ENCODE data around the gene C1orf146. TPM values are rescaled to one million over a fixed set of nuclear protein-coding genes. Genes with fewer than 3 reads are reported as not detected.

C1orf146 gene, protein sequence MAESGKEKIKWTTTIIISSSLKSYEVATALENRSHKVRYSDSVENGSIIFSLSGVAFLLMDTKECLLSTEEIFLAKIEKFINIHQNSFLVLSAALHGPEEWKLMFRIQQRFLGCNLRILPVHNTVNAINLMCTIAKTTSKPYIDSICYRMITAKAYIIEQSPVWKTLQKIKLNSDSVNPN
- total RNA-seq, result not detected
- 0 reads per million in 2 donors for total RNA-seq

DNA sequence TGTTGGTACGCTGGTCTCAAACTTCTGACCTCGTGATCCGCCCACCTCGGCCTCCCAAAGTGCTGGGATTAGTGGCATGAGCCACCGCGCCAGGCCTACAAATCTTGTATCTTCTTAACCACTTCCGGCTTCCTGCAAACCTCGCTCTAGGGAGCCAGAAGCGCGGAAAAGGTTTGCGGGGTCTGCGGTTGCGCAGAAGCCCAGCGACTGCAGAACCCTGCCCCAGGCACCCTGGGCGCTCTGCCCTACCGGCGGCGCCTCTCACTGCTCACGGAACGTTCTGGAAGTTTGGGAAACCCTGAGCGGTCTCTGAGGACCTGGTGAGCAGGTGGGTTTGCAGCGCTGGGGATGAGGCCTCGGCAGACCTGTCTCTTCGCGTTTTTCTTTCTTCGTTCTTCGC, at the start of gene C1orf146:
TSS of gene C1orf146 (plus strand) at position 195 of the 400 bp plus-strand sequence. CDS start 13,506 bp downstream, outside the sequence.
- DNase-seq, result no peak
- no peak for ATAC-seq
- no peaks in the 10 kb centered on the region for H3K9me3 ChIP-seq (ENCODE audit: control insufficient read depth, low read length, poor library complexity, severe bottlenecking)
- no peaks in the 10 kb centered on the region for H3K36me3 Mint-ChIP-seq (ENCODE audit: low read depth)
- H3K4me1 Mint-ChIP-seq, result no peaks in the 10 kb centered on the region
- H3K27me3 Mint-ChIP-seq, result peaks cover 6% of the 10 kb centered on the region
- no peak within 1 kb of the TSS for H3K4me3 Mint-ChIP-seq
- H3K27ac Mint-ChIP-seq, result no peak within 1 kb of the TSS

DNA sequence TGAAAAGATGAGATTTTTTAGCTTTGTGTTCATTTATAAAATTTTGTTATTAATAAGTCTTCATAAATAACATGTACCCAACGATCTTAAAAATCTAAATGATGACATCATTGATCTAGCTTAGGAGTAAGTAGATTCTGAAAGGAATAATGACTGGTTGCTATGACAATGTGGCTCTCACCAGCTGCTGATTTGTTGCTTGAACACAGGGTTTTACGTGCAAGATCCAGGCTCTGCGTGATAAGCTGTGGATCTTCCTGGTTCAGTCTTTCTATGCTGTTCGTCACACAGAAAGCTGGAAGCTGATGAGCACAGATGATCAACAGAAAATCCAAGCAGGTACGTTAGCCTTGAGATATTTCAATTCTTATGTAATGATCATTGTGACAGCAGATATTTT, 49.1 kb upstream of the C1orf146 start:
- H3K27ac Mint-ChIP-seq, result no peak overlapping the region
- H3K4me1 Mint-ChIP-seq, result no peaks in the 10 kb centered on the region
- ATAC-seq (no peak), DNase-seq (no peak)
- no peaks in the 10 kb centered on the region for H3K36me3 Mint-ChIP-seq (ENCODE audit: low read depth)
- no peak overlapping the region for H3K4me3 Mint-ChIP-seq
- H3K9me3 ChIP-seq (ENCODE audit: control insufficient read depth, low read length, poor library complexity, severe bottlenecking), result no peaks in the 10 kb centered on the region
- no peaks in the 10 kb centered on the region for H3K27me3 Mint-ChIP-seq

DNA sequence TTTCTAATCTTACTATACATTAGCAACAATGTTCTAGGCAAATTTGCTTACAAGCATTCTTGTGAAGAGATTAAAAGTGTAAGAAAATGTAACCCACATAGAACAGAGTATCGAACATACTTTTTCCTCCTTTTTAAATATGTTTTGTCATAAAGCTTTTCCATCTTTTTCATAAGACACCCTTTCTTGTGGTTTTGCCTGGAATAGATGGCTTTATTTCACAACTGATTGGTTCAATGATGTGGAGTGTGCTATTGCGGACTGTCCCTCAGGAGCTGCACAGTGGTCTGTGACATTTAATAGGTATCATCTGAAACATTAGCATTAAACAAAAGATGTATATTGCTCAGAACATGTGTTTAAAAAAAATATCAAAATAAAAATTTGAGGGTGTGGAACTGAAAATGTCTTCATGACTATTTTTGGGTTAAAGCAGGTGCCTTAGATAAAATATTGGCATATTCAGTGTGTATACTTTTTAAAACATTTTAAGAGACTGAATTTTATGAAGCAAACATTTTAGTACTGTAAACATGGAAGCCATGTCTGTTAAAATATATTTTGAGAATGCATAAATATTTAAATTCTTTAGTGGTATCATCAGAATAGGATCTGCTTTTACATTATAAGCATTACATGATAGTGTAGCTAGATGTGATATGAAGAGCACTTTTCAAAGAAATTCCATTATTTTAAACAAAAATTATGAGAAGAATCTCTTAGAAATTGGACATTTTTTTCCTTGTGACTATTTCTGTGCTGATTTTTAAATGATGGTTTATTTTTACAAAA, 48.3 kb upstream of the C1orf146 start:
- H3K27me3 Mint-ChIP-seq, result no peaks in the 10 kb centered on the region
- H3K9me3 ChIP-seq (ENCODE audit: control insufficient read depth, low read length, poor library complexity, severe bottlenecking), result no peaks in the 10 kb centered on the region
- ATAC-seq (no peak), DNase-seq (no peak)
- H3K4me1 Mint-ChIP-seq, result no peaks in the 10 kb centered on the region
- H3K4me3 Mint-ChIP-seq, result no peak overlapping the region
- H3K27ac Mint-ChIP-seq, result no peak overlapping the region
- H3K36me3 Mint-ChIP-seq (ENCODE audit: low read depth), result no peaks in the 10 kb centered on the region

DNA sequence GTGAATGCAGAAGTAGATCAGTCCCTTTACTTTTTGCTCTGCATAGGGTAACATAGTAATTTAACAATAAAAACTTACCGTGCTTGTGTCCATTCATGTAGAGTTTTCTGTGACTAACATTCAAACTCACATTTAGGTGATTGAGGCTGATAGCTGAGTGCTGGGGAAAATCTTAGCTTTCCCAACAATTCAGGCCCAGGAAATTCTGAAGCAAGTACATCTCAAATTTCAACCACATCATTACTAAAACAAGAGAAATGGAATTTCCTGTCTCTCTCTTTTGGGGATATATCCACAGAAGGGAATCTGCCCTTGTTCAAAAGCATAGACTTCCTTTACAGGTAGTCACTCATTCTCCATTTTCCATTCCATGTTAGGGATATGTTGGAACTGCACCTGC, 33.1 kb upstream of the C1orf146 start:
- H3K27me3 Mint-ChIP-seq, result no peaks in the 10 kb centered on the region
- DNase-seq, result no peak
- no peak overlapping the region for H3K27ac Mint-ChIP-seq
- no peak overlapping the region for H3K4me3 Mint-ChIP-seq
- H3K36me3 Mint-ChIP-seq (ENCODE audit: low read depth), result peaks cover 2% of the 10 kb centered on the region
- H3K9me3 ChIP-seq (ENCODE audit: control insufficient read depth, low read length, poor library complexity, severe bottlenecking), result no peaks in the 10 kb centered on the region
- H3K4me1 Mint-ChIP-seq, result no peaks in the 10 kb centered on the region
- ATAC-seq, result no peak

DNA sequence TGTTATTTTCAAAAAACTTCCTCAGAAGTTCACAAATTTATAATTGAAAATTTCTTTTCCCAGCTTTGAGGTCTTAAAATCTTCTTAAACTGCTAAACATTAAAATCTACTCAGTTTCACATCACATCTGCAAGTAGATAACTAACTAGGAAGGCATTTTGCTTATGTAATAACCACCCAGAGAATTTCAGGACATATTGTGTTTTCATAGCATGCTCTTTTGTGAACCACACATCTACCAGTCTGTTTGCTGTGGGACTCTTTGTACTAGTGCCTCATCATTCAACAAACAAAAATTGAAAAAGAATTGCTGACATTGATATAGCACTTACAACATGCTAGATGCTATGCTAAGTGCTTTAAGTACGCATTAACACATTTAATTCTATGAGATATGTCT, 31.6 kb upstream of the C1orf146 start:
- no peak overlapping the region for H3K4me3 Mint-ChIP-seq
- DNase-seq, result no peak
- no peak for ATAC-seq
- no peaks in the 10 kb centered on the region for H3K27me3 Mint-ChIP-seq
- no peaks in the 10 kb centered on the region for H3K9me3 ChIP-seq (ENCODE audit: control insufficient read depth, low read length, poor library complexity, severe bottlenecking)
- H3K4me1 Mint-ChIP-seq, result no peaks in the 10 kb centered on the region
- no peak overlapping the region for H3K27ac Mint-ChIP-seq
- no peaks in the 10 kb centered on the region for H3K36me3 Mint-ChIP-seq (ENCODE audit: low read depth)

DNA sequence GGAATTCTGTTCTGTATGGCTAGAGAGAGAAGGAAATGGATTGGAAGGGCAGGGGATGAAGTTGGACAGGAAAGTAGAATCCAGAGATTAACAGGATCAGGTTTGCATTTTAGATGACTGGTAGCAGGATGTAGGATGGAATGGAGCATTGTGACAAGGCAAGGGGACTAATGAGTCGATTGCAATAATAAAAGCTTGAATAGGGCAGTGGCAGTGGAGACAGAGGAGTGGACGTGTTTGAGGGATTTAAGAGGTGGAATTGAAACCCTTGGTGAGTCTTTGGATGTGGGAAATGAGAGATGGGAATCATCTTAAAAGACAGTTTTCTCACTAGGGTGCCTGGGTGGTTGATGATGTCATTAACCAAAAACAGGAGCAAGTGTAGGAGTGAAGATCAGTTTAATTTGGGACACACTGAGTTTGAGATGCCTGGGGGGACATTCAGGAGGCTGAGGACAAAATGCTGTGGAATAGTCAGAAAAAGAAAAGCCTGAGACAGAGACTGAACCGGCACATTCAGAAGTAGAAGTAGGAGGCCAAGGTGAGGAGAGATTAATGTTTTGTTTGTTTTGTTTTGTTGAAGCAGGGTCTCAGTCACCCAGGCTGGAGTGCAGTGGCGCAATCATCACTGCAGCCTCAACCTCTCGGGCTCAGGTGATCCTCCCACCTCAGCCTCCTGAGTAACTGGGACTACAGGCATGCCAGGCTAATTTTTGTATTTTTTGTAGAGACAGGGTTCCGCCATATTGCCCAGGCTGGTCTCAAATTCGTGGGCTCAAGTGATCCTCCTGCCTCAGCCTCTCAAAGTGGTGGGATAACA, 29.1 kb upstream of the C1orf146 start:
- Mint-ChIP-seq H3K4me1 (no peaks in the 10 kb centered on the region), H3K36me3 (ENCODE audit: low read depth) (no peaks in the 10 kb centered on the region), H3K27ac (no peak overlapping the region), H3K4me3 (no peak overlapping the region), H3K27me3 (peaks cover 16% of the 10 kb centered on the region)
- H3K9me3 ChIP-seq (ENCODE audit: control insufficient read depth, low read length, poor library complexity, severe bottlenecking), result no peaks in the 10 kb centered on the region
- DNase-seq, result no peak
- no peak for ATAC-seq

DNA sequence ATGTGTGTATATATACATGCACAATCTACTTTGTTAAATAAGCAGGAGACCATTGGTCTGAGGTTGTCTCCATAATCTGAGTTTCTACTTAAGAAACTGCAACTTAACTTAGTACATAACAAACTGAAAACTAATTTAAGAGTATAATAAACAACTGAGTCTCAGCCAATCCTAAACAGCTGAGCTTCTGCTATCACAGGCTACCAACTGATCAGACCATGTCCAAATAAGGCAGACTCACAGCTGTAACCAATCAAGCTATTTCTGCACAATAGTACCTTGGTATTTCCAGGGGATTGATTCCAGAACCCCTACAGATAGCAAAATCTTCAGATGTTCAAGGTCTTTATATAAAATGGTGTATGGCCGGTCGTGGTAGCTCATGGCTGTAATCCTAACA, 26.0 kb upstream of the C1orf146 start:
- H3K36me3 Mint-ChIP-seq (ENCODE audit: low read depth), result no peaks in the 10 kb centered on the region
- no peak overlapping the region for H3K27ac Mint-ChIP-seq
- peaks cover 16% of the 10 kb centered on the region for H3K27me3 Mint-ChIP-seq
- H3K9me3 ChIP-seq (ENCODE audit: control insufficient read depth, low read length, poor library complexity, severe bottlenecking), result no peaks in the 10 kb centered on the region
- no peak overlapping the region for H3K4me3 Mint-ChIP-seq
- no peak for ATAC-seq
- no peak for DNase-seq
- H3K4me1 Mint-ChIP-seq, result peaks cover 2% of the 10 kb centered on the region

DNA sequence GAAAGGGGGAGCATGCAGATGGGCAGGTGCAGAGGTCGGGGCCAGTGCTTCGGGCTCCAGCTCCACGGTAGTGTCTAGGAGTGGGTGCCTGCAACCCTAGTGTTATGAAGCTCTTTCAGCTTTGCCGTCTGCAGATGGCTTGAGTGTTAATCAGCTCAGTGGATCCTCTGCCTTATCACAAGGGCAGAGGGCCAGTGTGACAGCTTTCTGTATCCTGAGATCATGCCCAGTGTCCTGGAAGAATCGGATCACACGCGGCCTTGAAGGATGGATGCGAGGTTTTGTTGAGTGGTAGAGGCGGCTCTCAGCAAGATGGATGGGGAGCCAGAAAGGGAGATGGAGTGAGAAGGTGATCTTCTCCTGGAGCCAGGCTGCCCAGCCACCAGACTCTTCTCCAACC, 25.5 kb upstream of the C1orf146 start:
- Mint-ChIP-seq H3K27ac (no peak overlapping the region), H3K4me1 (peaks cover 2% of the 10 kb centered on the region), H3K36me3 (ENCODE audit: low read depth) (no peaks in the 10 kb centered on the region), H3K27me3 (peaks cover 16% of the 10 kb centered on the region), H3K4me3 (no peak overlapping the region)
- no peak for ATAC-seq
- DNase-seq, result no peak
- H3K9me3 ChIP-seq (ENCODE audit: control insufficient read depth, low read length, poor library complexity, severe bottlenecking), result no peaks in the 10 kb centered on the region

DNA sequence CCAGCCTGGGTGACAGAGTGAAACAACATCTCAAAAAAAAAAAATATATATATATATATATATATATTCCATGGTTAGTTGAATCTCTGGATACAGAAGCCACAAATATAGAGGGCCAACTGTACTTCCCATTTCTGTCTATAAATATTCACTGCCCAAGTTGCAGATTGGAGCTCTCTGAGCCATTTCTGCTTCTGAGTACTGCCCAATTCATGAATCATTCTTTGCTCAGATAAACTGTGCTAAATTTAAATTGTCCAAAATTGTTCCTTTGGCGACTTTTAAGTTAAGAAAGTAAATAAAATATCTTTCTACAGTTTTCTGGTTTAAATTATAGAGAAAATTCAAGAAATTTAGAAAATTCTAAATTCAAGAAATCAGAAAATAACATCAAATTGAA, 23.2 kb upstream of the C1orf146 start:
- no peaks in the 10 kb centered on the region for H3K9me3 ChIP-seq (ENCODE audit: control insufficient read depth, low read length, poor library complexity, severe bottlenecking)
- DNase-seq (no peak), ATAC-seq (no peak)
- Mint-ChIP-seq H3K27ac (no peak overlapping the region), H3K4me3 (no peak overlapping the region), H3K4me1 (peaks cover 2% of the 10 kb centered on the region), H3K36me3 (ENCODE audit: low read depth) (no peaks in the 10 kb centered on the region), H3K27me3 (peaks cover 16% of the 10 kb centered on the region)

DNA sequence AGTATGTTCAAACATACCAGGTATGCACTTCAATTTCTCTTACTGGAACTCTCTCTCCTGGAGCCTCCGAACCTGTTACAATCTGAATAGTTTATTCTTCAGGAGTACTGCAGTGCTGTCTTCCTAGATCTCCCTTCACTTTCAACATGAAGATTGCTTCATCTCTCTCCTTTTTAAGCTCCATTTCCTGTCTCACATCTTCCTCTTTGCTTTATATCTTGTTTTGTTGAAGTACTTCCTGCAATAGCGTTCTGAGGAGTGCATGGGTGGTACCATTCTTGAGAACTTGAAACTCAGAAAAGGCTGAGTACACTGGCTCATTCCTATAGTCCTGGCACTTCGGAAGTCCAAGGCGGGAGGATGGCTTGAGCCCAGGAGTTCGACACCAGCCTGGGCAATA, 15.7 kb upstream of the C1orf146 start:
- no peaks in the 10 kb centered on the region for H3K9me3 ChIP-seq (ENCODE audit: control insufficient read depth, low read length, poor library complexity, severe bottlenecking)
- Mint-ChIP-seq H3K27me3 (no peaks in the 10 kb centered on the region), H3K36me3 (ENCODE audit: low read depth) (no peaks in the 10 kb centered on the region), H3K4me1 (peaks cover 7% of the 10 kb centered on the region), H3K4me3 (no peak overlapping the region), H3K27ac (peak overlapping the region; percentile 1)
- ATAC-seq (no peak), DNase-seq (no peak)

DNA sequence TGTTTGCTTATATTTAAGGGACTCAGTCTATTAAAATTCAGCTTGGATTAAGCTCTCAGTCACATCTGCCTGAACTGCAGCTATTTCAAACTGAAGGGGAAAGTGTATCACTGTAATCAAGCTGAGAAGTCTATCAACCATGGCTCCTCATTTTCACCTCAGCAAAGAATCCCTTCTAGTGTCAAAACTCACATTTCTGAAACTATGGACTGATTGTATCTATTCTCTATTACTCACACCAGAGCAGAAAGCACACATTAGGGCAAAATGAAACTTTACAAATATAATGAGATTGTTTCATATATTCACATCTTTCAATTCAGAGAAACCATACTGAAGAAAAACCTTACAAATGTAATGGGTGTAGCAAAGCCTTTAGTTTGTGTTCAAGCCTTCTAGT, 14.6 kb upstream of the C1orf146 start:
- ATAC-seq, result no peak
- H3K9me3 ChIP-seq (ENCODE audit: control insufficient read depth, low read length, poor library complexity, severe bottlenecking), result no peaks in the 10 kb centered on the region
- Mint-ChIP-seq H3K4me3 (no peak overlapping the region), H3K27ac (peak overlapping the region; percentile 1), H3K36me3 (ENCODE audit: low read depth) (no peaks in the 10 kb centered on the region), H3K4me1 (peaks cover 7% of the 10 kb centered on the region), H3K27me3 (no peaks in the 10 kb centered on the region)
- DNase-seq, result no peak

DNA sequence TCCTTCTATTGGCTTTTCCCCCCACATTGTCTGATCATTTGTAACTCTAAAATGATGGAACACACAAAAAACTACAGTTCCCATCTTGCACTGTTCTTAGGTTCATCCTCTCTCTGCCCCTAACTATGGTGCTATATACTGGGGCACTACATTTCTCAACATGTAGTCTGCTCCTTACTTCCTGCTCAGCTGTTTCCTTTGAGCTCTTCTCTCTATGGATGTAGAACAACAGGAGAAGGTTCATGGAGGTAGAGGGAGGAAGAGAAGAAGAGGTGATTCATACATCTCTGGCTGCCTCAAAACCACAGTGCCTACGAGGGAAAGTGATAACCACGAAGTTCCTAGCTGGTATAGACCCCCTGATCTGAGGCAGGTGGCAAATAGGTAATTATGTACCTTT, 7.0 kb upstream of the C1orf146 start:
- no peaks in the 10 kb centered on the region for H3K9me3 ChIP-seq (ENCODE audit: control insufficient read depth, low read length, poor library complexity, severe bottlenecking)
- Mint-ChIP-seq H3K36me3 (ENCODE audit: low read depth) (peaks cover 4% of the 10 kb centered on the region), H3K27ac (no peak overlapping the region), H3K27me3 (no peaks in the 10 kb centered on the region), H3K4me3 (no peak overlapping the region), H3K4me1 (peaks cover 3% of the 10 kb centered on the region)
- no peak for DNase-seq
- ATAC-seq, result no peak

DNA sequence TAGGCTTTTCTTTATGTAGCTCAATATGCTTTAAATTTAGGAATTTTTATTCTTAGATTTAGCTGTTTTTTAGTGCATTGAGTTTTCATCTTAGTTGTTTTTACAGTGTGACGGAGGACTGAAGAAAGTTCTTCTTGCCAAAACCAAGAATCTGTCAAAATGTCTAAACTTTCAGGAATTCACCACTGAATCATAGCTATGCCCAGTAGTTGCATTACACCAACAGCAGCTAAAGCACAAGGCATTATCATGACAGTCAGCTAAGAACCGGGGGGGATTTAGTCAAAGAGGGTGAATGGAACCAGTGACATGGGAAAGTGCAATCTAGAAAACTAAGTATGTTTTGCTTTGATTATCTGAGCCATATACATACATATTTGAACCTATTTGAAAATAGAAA, 6.5 kb upstream of the C1orf146 start:
- no peaks in the 10 kb centered on the region for H3K9me3 ChIP-seq (ENCODE audit: control insufficient read depth, low read length, poor library complexity, severe bottlenecking)
- H3K4me3 Mint-ChIP-seq, result no peak overlapping the region
- H3K27me3 Mint-ChIP-seq, result no peaks in the 10 kb centered on the region
- peaks cover 4% of the 10 kb centered on the region for H3K36me3 Mint-ChIP-seq (ENCODE audit: low read depth)
- no peak for ATAC-seq
- H3K4me1 Mint-ChIP-seq, result peaks cover 3% of the 10 kb centered on the region
- no peak for DNase-seq
- no peak overlapping the region for H3K27ac Mint-ChIP-seq
